GM12878 (cell line): ENCODE results near the gene EID1. TPM values are rescaled to one million over a fixed set of nuclear protein-coding genes. Genes with fewer than 3 reads are reported as not detected.

Experiments used
- ATAC-seq: fragments of 200-7000 bp; cut with Tn5 transposase; 3 replicates; pipeline ENCODE4 v1.9.1; 2020; ENCODE audit warnings: mild to moderate bottlenecking, moderate library complexity
- BruUV-seq: library from RNA; stranded (reverse); fragments of 400-500 nt; replicated peaks from 2 replicates; lab custom pipeline; 2021; lab: Mats Ljungman, UMichigan
- CTCF ChIA-PET: fragments of 300-600 bp; sonication (Branson Sonifier 250); formaldehyde crosslinking; extraction: SDS; loops from one replicate; lab custom pipeline; 2021; ENCODE audit warnings: inconsistent platforms; lab: Yijun Ruan, JAX
- POLR2A ChIA-PET: fragments of 350-600 bp; formaldehyde crosslinking; extraction: SDS; loops from one replicate; lab custom pipeline; 2021; ENCODE audit warnings: inconsistent platforms; lab: Charles Lee
- RAD21 ChIA-PET: fragments of 300-600 bp; sonication (Branson Sonifier 250); formaldehyde crosslinking; loops from one replicate; lab custom pipeline; 2023; ENCODE audit warnings: antibody characterized with exemption; ENCODE audit not compliant: unreplicated experiment; lab: Charles Lee
- SMC1A ChIA-PET: fragments of 300-600 bp; sonication (Branson Sonifier 250); formaldehyde crosslinking; loops from one replicate; lab custom pipeline; 2023; ENCODE audit not compliant: unreplicated experiment, uncharacterized antibody; lab: Charles Lee
- DNase-seq: peaks from one replicate; pipeline ENCODE4 v3.0.0-alpha.2; 2011; ENCODE audit warnings: low read depth, low spot score
- FAIRE-seq: peaks from 3 replicates; lab custom pipeline; 2011; peaks lifted over from hg19 to GRCh38; lab: Jason Lieb, UNC
- H2AFZ ChIP-seq: 2 replicates; pipeline ENCODE4 v1.6.0; 2011; ENCODE audit warnings: low read depth, low read length, control low read depth; ENCODE audit not compliant: control insufficient read depth
- H3K27ac ChIP-seq: 2 replicates; pipeline ENCODE4 v1.5.1; 2011; ENCODE audit warnings: control low read depth; ENCODE audit not compliant: control insufficient read depth, insufficient read depth
- H3K27me3 ChIP-seq, 2 experiments: replicated peaks in 1 of 2; 2 replicates each; pipeline versions ENCODE4 v1.6.0 to v1.6.1; 2011; ENCODE audit warnings: low read length in 1 of 2; ENCODE audit not compliant: control insufficient read depth in 2 of 2, insufficient read depth in 2 of 2
- H3K36me3 ChIP-seq, 2 experiments: 2 replicates each; pipeline ENCODE4 v1.5.1; 2011; ENCODE audit warnings: low read length in 1 of 2; ENCODE audit not compliant: control insufficient read depth in 2 of 2, insufficient read depth in 2 of 2
- H3K4me1 ChIP-seq: 2 replicates; pipeline ENCODE4 v1.6.1; 2011; ENCODE audit warnings: mild to moderate bottlenecking, low read length, moderate library complexity, mixed read lengths; ENCODE audit not compliant: control insufficient read depth, insufficient read depth
- H3K4me2 ChIP-seq: 2 replicates; pipeline ENCODE4 v1.6.0; 2011; ENCODE audit warnings: control low read depth; ENCODE audit not compliant: control insufficient read depth, insufficient read depth
- H3K4me3 ChIP-seq: fragments of 200-600 bp; sonication (generic); 2 replicates; pipeline ENCODE4 v1.5.1; 2016
- H3K79me2 ChIP-seq: 2 replicates; pipeline ENCODE4 v1.6.0; 2011; ENCODE audit warnings: low read length; ENCODE audit not compliant: control insufficient read depth, insufficient read depth
- H3K9ac ChIP-seq: 2 replicates; pipeline ENCODE4 v1.8.0; 2011; ENCODE audit warnings: low read length, control low read depth, mixed read lengths; ENCODE audit not compliant: control insufficient read depth, insufficient read depth
- H3K9me3 ChIP-seq: replicated peaks from 3 replicates; pipeline ENCODE4 v1.5.1; 2011; ENCODE audit warnings: mild to moderate bottlenecking, low read length; ENCODE audit not compliant: control insufficient read depth, insufficient read depth
- H4K20me1 ChIP-seq: 2 replicates; pipeline ENCODE4 v1.6.0; 2011; ENCODE audit not compliant: control insufficient read depth, insufficient read depth
- E2F8 ChIP-seq: fragments of 450-650 bp; IDR thresholded peaks from 2 replicates; pipeline ENCODE4 v1.6.1; 2018; ENCODE audit warnings: mild to moderate bottlenecking, low read depth, moderate library complexity; ENCODE audit not compliant: partially characterized antibody
- FOXK2 ChIP-seq: fragments of 450-650 bp; IDR thresholded peaks from 2 replicates; pipeline ENCODE4 v1.6.1; 2017; ENCODE audit warnings: mild to moderate bottlenecking, moderate library complexity
- HDAC2 ChIP-seq: fragments of 200-600 bp; sonication (generic); IDR thresholded peaks from 2 replicates; pipeline ENCODE4 v1.6.1; 2017
- IRF3 ChIP-seq: fragments of 450-650 bp; IDR thresholded peaks from 2 replicates; pipeline ENCODE4 v1.6.1; 2014; ENCODE audit warnings: mild to moderate bottlenecking
- MEF2A ChIP-seq: IDR thresholded peaks from 2 replicates; pipeline ENCODE4 v1.6.1; 2011; ENCODE audit warnings: low read depth, mild to moderate bottlenecking, low read length, moderate library complexity; ENCODE audit not compliant: insufficient read depth
- WGBS: methylation state at CpG from one replicate; pipeline ENCODE4 v1.1.6; 2016; ENCODE audit warnings: low lambda C conversion rate; ENCODE audit not compliant: insufficient replicate concordance, insufficient coverage; ENCODE audit errors: missing lambda C conversion rate; 5-methylcytosine and 5-hydroxymethylcytosine counted together
- in situ Hi-C: fragments of 300-500 bp; cut with MboI; formaldehyde crosslinking; loops from 9 replicates; pipeline ENCODE4 v1.14.3; 2018; ENCODE audit warnings: mixed read lengths
- intact Hi-C: fragments of 100-400 bp; cut with micrococcal nuclease; formaldehyde crosslinking; loops from one replicate; pipeline ENCODE4 v1.14.2; 2022; ENCODE audit not compliant: unreplicated experiment
- polyA plus RNA-seq, 11 experiments: library from polyadenylated mRNA; depleted of rRNA in 4 of 11; unstranded in 6 of 11; stranded (reverse) in 5 of 11; fragments of >200 nt; fragmentation: Nextera tagmentation in 4 of 11; fragmentation: Illumina TruSeq in 1 of 11; extraction: Ambion mirVana in 4 of 11; extraction: Trizol in 1 of 11; gene quantifications; 1 replicate in 1 of 11; 2 replicates in 10 of 11; pipeline versions ENCODE4 v1.2.1 to v1.2.3, GENCODE V29; 2011 to 2016; ENCODE audit warnings: inconsistent platforms in 2 of 11, missing spikeins in 2 of 11, low read depth in 1 of 11
- total RNA-seq, 4 experiments: library from RNA; depleted of rRNA in 3 of 4; stranded (reverse); fragments of >200 nt in 3 of 4; fragmentation: Illumina TruSeq in 1 of 4; extraction: Trizol in 1 of 4; gene quantifications; 2 replicates each; pipeline versions ENCODE4 v1.2.1 to v1.2.3, GENCODE V29; 2013 to 2021

The EID1 gene
- total and polyA plus RNA-seq, 10 of the 15 experiments (the other 5 are each of a cell fraction or from before 2014, with no cell fraction given), result 45.6 to 210 (median 124) TPM

- POLR2A ChIA-PET, result no interaction called here
- no TSS peak for BruUV-seq
- intact Hi-C loops (loop anchor here (5.0 kb wide), 1 partner anchor 59 kb away; no protein-coding TSS in a partner anchor), in situ Hi-C loops (no loop called here)
- Histone ChIP-seq H3K9me3 (no peaks in the 10 kb centered on the region), H3K79me2 (no peaks in the 10 kb centered on the region), H3K4me1 (no peaks in the 10 kb centered on the region), H3K36me3 (no peaks in the 10 kb centered on the region), H3K9ac (no peak overlapping the region), H3K4me3 (no peak overlapping the region), H3K27me3 (no peaks in the 10 kb centered on the region), H3K27ac (no peak overlapping the region), H4K20me1 (no peaks in the 10 kb centered on the region), H3K4me2 (no peak overlapping the region), H2AFZ (no peak overlapping the region)
- SMC1A ChIA-PET, result interaction anchor here (1.4 kb wide), 1 partner anchor 53 kb away, joined by 3 read pairs; no protein-coding TSS in a partner anchor
- TF ChIP-seq IRF3, result no peak
- TF ChIP-seq HDAC2, result no peak
- TF ChIP-seq FOXK2, result no peak
- no peak for TF ChIP-seq E2F8
- TF ChIP-seq MEF2A, result no peak
- RAD21 ChIA-PET, result interaction anchor here (1.5 to 2.0 kb wide), 2 partner anchors 27 to 35 kb away, joined by 4 to 5 read pairs; partner anchors contain the start of gene EID1
- DNase-seq (no peak), ATAC-seq (no peak), FAIRE-seq (no peak)
- 71% methylated on average over 4 of the region's 4 CpGs for WGBS
- CTCF ChIA-PET, result interaction anchor here (1.7 to 2.5 kb wide), 2 partner anchors 32 to 51 kb away, joined by 5 to 7 read pairs; no protein-coding TSS in a partner anchor
These were observed 35.2 kb downstream of the EID1 start for GRCh38 chr15:48913141-48913540.
